ENCODE measurements around the gene TIMMDC1. TPM values are rescaled to one million over a fixed set of nuclear protein-coding genes. Genes with fewer than 3 reads are reported as not detected.
"Not testable (repeated sequence)": the region's sequence is repeated elsewhere in the genome, so short reads cannot be mapped to it uniquely, and the experiment has no call there.

TIMMDC1 gene
- total RNA-seq, 1 donor from 2014 or later, result 98.8 TPM

- DNase-seq (ENCODE audit: extremely low spot score, unreplicated experiment), result no peak
- no peak overlapping the region for H3K4me3 Mint-ChIP-seq (ENCODE audit: unreplicated experiment)
- H3K4me1 Mint-ChIP-seq (ENCODE audit: unreplicated experiment), result no peaks in the 10 kb centered on the region
- no peak for TF ChIP-seq CTCF (IDR thresholded peaks at IDR 0.05)
- no peaks in the 10 kb centered on the region for H3K36me3 Mint-ChIP-seq (ENCODE audit: unreplicated experiment)
- no peaks in the 10 kb centered on the region for H3K9me3 Mint-ChIP-seq (ENCODE audit: unreplicated experiment)
- peaks cover 4% of the 10 kb centered on the region for H3K27me3 Mint-ChIP-seq (ENCODE audit: unreplicated experiment)
- no peak overlapping the region for H3K27ac Mint-ChIP-seq (ENCODE audit: unreplicated experiment)
These were observed 52.0 kb downstream of the TIMMDC1 start for GRCh38 chr3:119550192-119550910.

- no peaks in the 10 kb centered on the region for H3K36me3 Mint-ChIP-seq (ENCODE audit: unreplicated experiment)
- TF ChIP-seq CTCF (IDR thresholded peaks at IDR 0.05), result no peak
- DNase-seq (ENCODE audit: extremely low spot score, unreplicated experiment), result no peak
- no peaks in the 10 kb centered on the region for H3K4me1 Mint-ChIP-seq (ENCODE audit: unreplicated experiment)
- no peak overlapping the region for H3K27ac Mint-ChIP-seq (ENCODE audit: unreplicated experiment)
- peaks cover 3% of the 10 kb centered on the region for H3K27me3 Mint-ChIP-seq (ENCODE audit: unreplicated experiment)
- H3K9me3 Mint-ChIP-seq (ENCODE audit: unreplicated experiment), result no peaks in the 10 kb centered on the region
- H3K4me3 Mint-ChIP-seq (ENCODE audit: unreplicated experiment), result no peak overlapping the region
These were observed 53.3 kb downstream of the TIMMDC1 start for GRCh38 chr3:119551598-119551997.

DNA sequence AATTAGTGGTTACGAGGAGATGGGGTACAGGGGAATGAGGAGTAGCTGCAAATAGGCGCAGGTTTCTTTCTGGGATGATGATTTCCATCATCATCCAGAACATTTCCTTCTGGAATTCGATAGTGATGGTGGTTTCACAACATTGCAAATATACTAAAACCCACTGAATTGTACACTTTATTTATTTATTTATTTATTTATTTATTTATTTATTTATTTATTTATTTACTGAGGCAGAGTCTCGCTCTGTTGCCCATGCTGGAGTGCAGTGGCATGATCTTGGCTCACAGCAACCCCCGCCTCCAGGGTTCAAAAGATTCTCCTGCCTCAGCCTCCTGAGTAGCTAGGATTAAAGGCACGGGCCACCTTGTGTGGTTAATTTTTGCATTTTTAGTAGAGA is 54.6 kb downstream of the TIMMDC1 start:
- H3K27ac Mint-ChIP-seq (ENCODE audit: unreplicated experiment); H3K9me3 Mint-ChIP-seq (ENCODE audit: unreplicated experiment); H3K36me3 Mint-ChIP-seq (ENCODE audit: unreplicated experiment); H3K4me1 Mint-ChIP-seq (ENCODE audit: unreplicated experiment); DNase-seq (ENCODE audit: extremely low spot score, unreplicated experiment); H3K4me3 Mint-ChIP-seq (ENCODE audit: unreplicated experiment): not testable (repeated sequence)
- H3K27me3 Mint-ChIP-seq (ENCODE audit: unreplicated experiment), result peaks cover 10% of the 10 kb centered on the region

DNA sequence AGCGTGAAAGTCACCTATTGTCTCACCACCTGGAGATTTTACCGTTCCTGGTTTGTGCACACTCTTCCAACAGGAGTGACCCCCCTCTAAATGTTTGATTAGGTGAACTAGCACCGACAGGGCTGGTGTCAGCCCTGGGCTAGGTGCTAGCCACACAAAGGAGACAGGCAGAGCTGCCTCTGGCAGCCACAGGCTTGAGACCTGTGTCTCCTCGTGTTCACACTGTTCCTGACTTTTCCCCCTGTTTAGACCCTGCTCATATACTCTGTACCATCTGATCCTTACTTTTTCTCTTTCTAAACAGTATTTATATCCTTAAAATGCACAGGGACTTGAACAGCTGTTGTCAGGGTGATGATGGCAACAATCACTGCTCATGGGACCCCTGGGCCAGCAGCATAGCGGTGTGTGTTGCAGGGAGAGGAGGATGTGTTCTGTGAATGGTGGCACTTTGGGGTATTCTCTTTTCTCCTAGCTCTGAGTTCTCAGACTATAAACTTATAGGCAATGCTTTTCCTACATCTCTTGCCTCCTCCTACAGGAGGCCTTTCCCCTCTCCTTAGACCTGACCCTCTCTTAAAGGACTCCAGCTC is 55.6 kb downstream of the TIMMDC1 start:
- no peaks in the 10 kb centered on the region for H3K9me3 Mint-ChIP-seq (ENCODE audit: unreplicated experiment)
- H3K4me3 Mint-ChIP-seq (ENCODE audit: unreplicated experiment), result no peak overlapping the region
- peaks cover 10% of the 10 kb centered on the region for H3K27me3 Mint-ChIP-seq (ENCODE audit: unreplicated experiment)
- H3K4me1 Mint-ChIP-seq (ENCODE audit: unreplicated experiment), result no peaks in the 10 kb centered on the region
- no peak overlapping the region for H3K27ac Mint-ChIP-seq (ENCODE audit: unreplicated experiment)
- DNase-seq (ENCODE audit: extremely low spot score, unreplicated experiment), result no peak
- no peak for TF ChIP-seq CTCF (IDR thresholded peaks at IDR 0.05)
- H3K36me3 Mint-ChIP-seq (ENCODE audit: unreplicated experiment), result no peaks in the 10 kb centered on the region

DNA sequence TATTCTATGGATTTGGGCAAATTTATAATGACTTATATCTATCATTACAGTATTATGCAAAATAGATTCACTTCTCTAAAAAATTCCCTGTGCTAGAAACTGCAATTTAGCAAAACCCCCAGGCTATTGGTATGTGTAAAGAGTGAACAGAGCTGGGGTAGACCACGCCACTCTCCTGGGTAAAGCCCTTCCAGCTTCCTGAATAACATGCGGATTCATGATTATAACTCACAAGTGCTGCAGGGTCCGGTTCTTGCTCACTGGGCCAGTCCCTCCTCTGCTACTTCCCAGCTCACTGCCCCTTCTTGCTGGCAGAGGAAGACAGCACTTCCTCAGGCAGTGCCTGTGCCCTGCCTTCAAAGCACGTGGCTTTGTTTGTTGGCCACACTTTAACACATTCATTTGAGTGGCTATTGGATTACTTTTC is 57.0 kb downstream of the TIMMDC1 start:
- Mint-ChIP-seq H3K4me3 (ENCODE audit: unreplicated experiment) (no peak overlapping the region), H3K9me3 (ENCODE audit: unreplicated experiment) (no peaks in the 10 kb centered on the region), H3K36me3 (ENCODE audit: unreplicated experiment) (no peaks in the 10 kb centered on the region), H3K27me3 (ENCODE audit: unreplicated experiment) (peaks cover 10% of the 10 kb centered on the region), H3K27ac (ENCODE audit: unreplicated experiment) (no peak overlapping the region), H3K4me1 (ENCODE audit: unreplicated experiment) (no peaks in the 10 kb centered on the region)
- no peak for DNase-seq (ENCODE audit: extremely low spot score, unreplicated experiment)
- no peak for TF ChIP-seq CTCF (IDR thresholded peaks at IDR 0.05)
